DND-41 (cell line): ENCODE results near the gene EPHA10.

ENCODE experiments used
- ATAC-seq: fragments of 200-7000 bp; cut with Tn5 transposase; 3 replicates; pipeline ENCODE4 v1.9.1; 2021; ENCODE audit warnings: low read depth; ENCODE audit not compliant: insufficient read depth
- DNase-seq: peaks from one replicate; pipeline ENCODE4 v3.0.0-alpha.2; 2020
- H2AFZ ChIP-seq: 2 replicates; pipeline ENCODE4 v1.6.0; 2012; ENCODE audit warnings: low read depth, low read length
- H3K27ac ChIP-seq: 2 replicates; pipeline ENCODE4 v1.5.1; 2012; ENCODE audit warnings: low read length, inconsistent platforms
- H3K27me3 ChIP-seq: fragments of 200-600 bp; sonication (generic); 2 replicates; pipeline ENCODE4 v1.6.0; 2012; ENCODE audit warnings: low read length, mild to moderate bottlenecking, inconsistent platforms; ENCODE audit not compliant: insufficient read depth, poor library complexity
- H3K36me3 ChIP-seq: 2 replicates; pipeline ENCODE4 v1.5.1; 2012; ENCODE audit warnings: low read length, inconsistent platforms; ENCODE audit not compliant: insufficient read depth
- H3K4me1 ChIP-seq: 2 replicates; pipeline ENCODE4 v1.5.1; 2012; ENCODE audit warnings: mild to moderate bottlenecking, low read length; ENCODE audit not compliant: insufficient read depth
- H3K4me2 ChIP-seq: 2 replicates; pipeline ENCODE4 v1.6.0; 2012; ENCODE audit warnings: mild to moderate bottlenecking, moderate library complexity, low read length, inconsistent platforms; ENCODE audit not compliant: insufficient read depth
- H3K4me3 ChIP-seq, 2 experiments: fragments of 200-600 bp in 1 of 2; shearing (Covaris generic) in 1 of 2; 2 replicates each; pipeline ENCODE4 v1.5.1; 2012 to 2016; ENCODE audit warnings: inconsistent platforms in 2 of 2, low read length in 2 of 2, mild to moderate bottlenecking in 2 of 2, low read depth in 1 of 2, moderate library complexity in 1 of 2
- H3K79me2 ChIP-seq: 2 replicates; pipeline ENCODE4 v1.6.0; 2012; ENCODE audit warnings: low read length, inconsistent platforms; ENCODE audit not compliant: insufficient read depth
- H3K9ac ChIP-seq: 2 replicates; pipeline ENCODE4 v1.6.0; 2012; ENCODE audit warnings: low read depth, mild to moderate bottlenecking, inconsistent platforms, low read length, moderate library complexity
- H3K9me3 ChIP-seq: 2 replicates; pipeline ENCODE4 v1.5.1; 2012; ENCODE audit warnings: low read length, moderate library complexity, mild to moderate bottlenecking, inconsistent platforms; ENCODE audit not compliant: insufficient read depth, severe bottlenecking
- H4K20me1 ChIP-seq: 2 replicates; pipeline ENCODE4 v1.6.0; 2012; ENCODE audit warnings: low read length; ENCODE audit not compliant: insufficient read depth
- EZH2 ChIP-seq: IDR thresholded peaks from 3 replicates; pipeline ENCODE4 v1.6.1; 2012; ENCODE audit warnings: borderline replicate concordance, low read depth, mild to moderate bottlenecking, moderate library complexity, low read length, inconsistent platforms; ENCODE audit not compliant: severe bottlenecking
- TF ChIP-seq, protein P1 (sequence below): IDR thresholded peaks from 2 replicates; pipeline ENCODE4 v1.5.1; 2012; ENCODE audit warnings: borderline replicate concordance, low read length, moderate library complexity, mild to moderate bottlenecking; ENCODE audit not compliant: poor library complexity, severe bottlenecking; ENCODE audit errors: extremely low read depth

Gene EPHA10

DNA sequence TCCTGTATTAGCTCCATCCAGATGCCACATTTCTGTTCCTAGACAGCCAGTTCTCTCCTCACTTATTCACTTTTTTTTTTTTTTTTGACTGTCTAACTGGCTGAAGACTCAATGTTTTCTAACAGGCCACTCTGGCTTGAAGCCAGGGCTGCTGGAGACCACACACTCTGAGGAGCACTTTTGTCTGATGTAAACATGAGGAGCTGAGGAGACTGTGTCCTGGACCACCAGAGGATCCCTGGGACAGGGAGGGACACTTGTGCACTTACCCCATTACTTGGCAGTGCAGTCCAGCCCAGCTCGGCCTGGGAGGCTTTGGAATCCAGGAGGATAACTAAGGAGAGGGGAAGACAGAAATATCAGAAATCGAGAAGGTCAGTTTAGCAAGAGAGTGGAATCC, 2.4 kb downstream of the EPHA10 start:
- no peak for ATAC-seq
- no peak overlapping the region for H3K4me2 ChIP-seq
- no peak overlapping the region for H3K9ac ChIP-seq
- peaks cover 7% of the 10 kb centered on the region for H4K20me1 ChIP-seq
- no peak for TF ChIP-seq EZH2
- TF ChIP-seq, protein P1, sequence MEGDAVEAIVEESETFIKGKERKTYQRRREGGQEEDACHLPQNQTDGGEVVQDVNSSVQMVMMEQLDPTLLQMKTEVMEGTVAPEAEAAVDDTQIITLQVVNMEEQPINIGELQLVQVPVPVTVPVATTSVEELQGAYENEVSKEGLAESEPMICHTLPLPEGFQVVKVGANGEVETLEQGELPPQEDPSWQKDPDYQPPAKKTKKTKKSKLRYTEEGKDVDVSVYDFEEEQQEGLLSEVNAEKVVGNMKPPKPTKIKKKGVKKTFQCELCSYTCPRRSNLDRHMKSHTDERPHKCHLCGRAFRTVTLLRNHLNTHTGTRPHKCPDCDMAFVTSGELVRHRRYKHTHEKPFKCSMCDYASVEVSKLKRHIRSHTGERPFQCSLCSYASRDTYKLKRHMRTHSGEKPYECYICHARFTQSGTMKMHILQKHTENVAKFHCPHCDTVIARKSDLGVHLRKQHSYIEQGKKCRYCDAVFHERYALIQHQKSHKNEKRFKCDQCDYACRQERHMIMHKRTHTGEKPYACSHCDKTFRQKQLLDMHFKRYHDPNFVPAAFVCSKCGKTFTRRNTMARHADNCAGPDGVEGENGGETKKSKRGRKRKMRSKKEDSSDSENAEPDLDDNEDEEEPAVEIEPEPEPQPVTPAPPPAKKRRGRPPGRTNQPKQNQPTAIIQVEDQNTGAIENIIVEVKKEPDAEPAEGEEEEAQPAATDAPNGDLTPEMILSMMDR = no peak
- no peaks in the 10 kb centered on the region for H3K9me3 ChIP-seq
- no peak for DNase-seq
- H3K4me3 ChIP-seq = no peak overlapping the region
- no peak overlapping the region for H2AFZ ChIP-seq
- no peaks in the 10 kb centered on the region for H3K36me3 ChIP-seq
- no peak overlapping the region for H3K27ac ChIP-seq
- peaks cover 5% of the 10 kb centered on the region for H3K27me3 ChIP-seq
- H3K4me1 ChIP-seq = no peaks in the 10 kb centered on the region
- no peaks in the 10 kb centered on the region for H3K79me2 ChIP-seq

DNA sequence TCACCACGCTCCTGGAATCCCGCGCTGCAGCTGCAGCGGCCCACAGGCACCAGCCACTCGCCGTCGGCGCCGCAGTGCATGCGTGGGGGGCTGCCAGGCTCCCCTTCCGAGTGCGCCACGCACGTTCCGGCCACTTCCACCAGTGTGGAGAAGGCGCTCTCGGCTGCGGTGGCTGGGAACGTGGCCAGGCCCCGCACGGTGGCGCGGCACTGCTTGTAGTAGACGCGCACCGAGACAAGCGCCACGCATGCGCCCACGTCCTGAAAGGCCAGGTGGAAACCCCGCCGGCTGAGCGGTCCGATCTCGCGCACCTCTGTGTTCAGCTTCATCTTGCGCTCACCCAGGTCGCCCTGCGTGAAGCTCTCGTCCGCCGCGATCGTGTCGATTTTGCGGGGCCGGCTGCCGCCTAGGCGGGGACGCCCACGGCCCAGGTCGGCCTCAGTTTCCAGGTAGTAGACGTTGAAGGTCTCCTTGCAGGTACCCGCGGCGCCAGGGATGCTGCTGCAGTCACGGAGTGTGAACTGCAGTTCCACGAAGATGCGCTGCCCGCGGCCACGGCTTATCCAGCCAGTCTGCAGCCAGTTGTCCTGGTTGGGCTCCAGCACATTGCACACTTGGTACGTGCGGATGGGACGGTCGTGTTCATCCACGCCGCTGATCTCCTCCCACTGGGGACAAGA, 3.4 kb downstream of the EPHA10 start:
- no peak for ATAC-seq
- H3K9ac ChIP-seq = no peak overlapping the region
- no peaks in the 10 kb centered on the region for H3K79me2 ChIP-seq
- TF ChIP-seq EZH2 = no peak
- TF ChIP-seq, protein P1 = no peak
- H3K27ac ChIP-seq = no peak overlapping the region
- no peak overlapping the region for H3K4me2 ChIP-seq
- H3K27me3 ChIP-seq = peaks cover 5% of the 10 kb centered on the region
- H4K20me1 ChIP-seq = peaks cover 7% of the 10 kb centered on the region
- no peak overlapping the region for H2AFZ ChIP-seq
- H3K9me3 ChIP-seq = no peaks in the 10 kb centered on the region
- no peaks in the 10 kb centered on the region for H3K4me1 ChIP-seq
- no peak overlapping the region for H3K4me3 ChIP-seq
- DNase-seq = no peak
- no peaks in the 10 kb centered on the region for H3K36me3 ChIP-seq

DNA sequence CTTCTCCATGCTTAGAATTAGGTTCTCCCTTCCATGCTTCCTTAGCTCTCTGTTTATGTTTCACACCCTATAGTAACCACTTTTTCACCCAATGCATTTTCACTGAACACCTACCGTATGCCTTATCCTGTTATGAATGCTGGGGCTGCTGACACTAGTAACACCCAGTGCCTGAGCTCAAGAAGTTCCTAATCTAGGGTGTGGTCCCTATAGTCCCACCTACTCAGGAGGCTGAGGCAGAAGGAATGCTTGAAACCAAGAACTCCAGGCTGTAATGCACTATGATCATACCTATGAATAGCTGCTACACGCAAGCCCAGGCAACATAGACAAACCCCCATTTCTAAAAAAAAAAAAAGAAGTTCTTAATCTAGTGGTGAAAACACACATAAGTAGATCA, 5.5 kb downstream of the EPHA10 start:
- Histone ChIP-seq H4K20me1 (peaks cover 5% of the 10 kb centered on the region; the same call in 1 of the 2 replicates), H3K27me3 (peaks cover 5% of the 10 kb centered on the region), H3K4me1 (no peaks in the 10 kb centered on the region), H3K9me3 (no peaks in the 10 kb centered on the region), H3K9ac (no peak overlapping the region), H3K36me3 (no peaks in the 10 kb centered on the region), H2AFZ (no peak overlapping the region), H3K27ac (no peak overlapping the region), H3K4me3 (no peak overlapping the region), H3K4me2 (no peak overlapping the region), H3K79me2 (no peaks in the 10 kb centered on the region)
- no peak for DNase-seq
- no peak for TF ChIP-seq EZH2
- TF ChIP-seq, protein P1 = no peak
- ATAC-seq = no peak
